OCI-LY7 (cell line): ENCODE measurements around the gene SMYD1.

ENCODE experiments used
- EZH2phosphoT487 ChIP-seq: fragments of 200-600 bp; sonication (generic); IDR thresholded peaks from 2 replicates; pipeline ENCODE4 v1.6.1; 2018; ENCODE audit warnings: low read depth, borderline replicate concordance, mild to moderate bottlenecking, mixed run types, antibody characterized with exemption, low read length, moderate library complexity, mixed read lengths
- TF ChIP-seq, protein P1 (sequence below): fragments of 200-600 bp; sonication (generic); conservative IDR thresholded peaks from 2 replicates; pipeline ENCODE4 v1.5.1; 2014; ENCODE audit warnings: mild to moderate bottlenecking, antibody characterized with exemption, low read length, moderate library complexity, mixed read lengths

GRCh38 chr2:88113069-88113468 is 45.4 kb downstream of the SMYD1 start:
- TF ChIP-seq, protein P1, sequence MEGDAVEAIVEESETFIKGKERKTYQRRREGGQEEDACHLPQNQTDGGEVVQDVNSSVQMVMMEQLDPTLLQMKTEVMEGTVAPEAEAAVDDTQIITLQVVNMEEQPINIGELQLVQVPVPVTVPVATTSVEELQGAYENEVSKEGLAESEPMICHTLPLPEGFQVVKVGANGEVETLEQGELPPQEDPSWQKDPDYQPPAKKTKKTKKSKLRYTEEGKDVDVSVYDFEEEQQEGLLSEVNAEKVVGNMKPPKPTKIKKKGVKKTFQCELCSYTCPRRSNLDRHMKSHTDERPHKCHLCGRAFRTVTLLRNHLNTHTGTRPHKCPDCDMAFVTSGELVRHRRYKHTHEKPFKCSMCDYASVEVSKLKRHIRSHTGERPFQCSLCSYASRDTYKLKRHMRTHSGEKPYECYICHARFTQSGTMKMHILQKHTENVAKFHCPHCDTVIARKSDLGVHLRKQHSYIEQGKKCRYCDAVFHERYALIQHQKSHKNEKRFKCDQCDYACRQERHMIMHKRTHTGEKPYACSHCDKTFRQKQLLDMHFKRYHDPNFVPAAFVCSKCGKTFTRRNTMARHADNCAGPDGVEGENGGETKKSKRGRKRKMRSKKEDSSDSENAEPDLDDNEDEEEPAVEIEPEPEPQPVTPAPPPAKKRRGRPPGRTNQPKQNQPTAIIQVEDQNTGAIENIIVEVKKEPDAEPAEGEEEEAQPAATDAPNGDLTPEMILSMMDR: no peak
- TF ChIP-seq EZH2phosphoT487: no peak
